Measurements from ENCODE around the gene TP73.
A peak's percentile ranks its signal among the peaks of the same experiment; 100 is the strongest.

TP73 gene

DNA sequence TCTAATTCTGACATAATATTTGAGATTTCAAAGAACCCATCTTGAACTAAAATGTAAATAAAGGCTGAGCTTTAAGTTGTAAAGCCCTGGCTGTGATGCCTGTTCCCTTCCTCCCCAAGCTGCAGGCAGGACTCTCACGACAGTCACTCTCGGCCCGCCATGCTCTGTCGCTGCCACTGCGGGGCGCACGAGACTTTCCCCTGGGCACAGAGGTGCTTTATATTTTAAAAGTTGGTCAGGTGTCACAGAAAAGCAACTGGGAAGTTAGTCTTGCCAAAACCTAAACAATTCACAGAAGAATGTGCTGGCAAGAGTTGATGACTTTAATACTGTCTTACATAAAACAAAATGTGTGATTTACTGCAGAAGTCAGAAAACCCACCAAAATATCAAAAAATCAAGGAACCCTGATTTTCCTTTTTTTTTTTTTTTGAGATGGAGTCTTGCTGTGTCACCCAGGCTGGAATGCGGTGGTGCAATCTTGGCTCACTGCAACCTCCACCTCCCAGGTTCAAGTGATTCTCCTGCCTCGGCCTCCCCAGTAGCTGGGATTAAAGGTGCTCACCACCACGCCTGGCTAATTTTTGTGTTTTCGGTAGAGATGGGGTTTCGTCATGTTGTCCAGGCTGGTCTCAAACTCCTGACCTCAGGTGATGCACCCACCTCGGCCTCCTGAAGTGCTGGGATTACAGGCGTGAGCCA is 133.3 kb downstream of the TP73 start:
- DNase-seq: peak; percentile 49

Measured in hematopoietic multipotent progenitor cell treated with erythropoietin and hydrocortisone succinate and interleukin-3 and kit ligand, for 8 days (in vitro differentiated cells).